ENCODE measurements around the gene CCNE1.

DNA sequence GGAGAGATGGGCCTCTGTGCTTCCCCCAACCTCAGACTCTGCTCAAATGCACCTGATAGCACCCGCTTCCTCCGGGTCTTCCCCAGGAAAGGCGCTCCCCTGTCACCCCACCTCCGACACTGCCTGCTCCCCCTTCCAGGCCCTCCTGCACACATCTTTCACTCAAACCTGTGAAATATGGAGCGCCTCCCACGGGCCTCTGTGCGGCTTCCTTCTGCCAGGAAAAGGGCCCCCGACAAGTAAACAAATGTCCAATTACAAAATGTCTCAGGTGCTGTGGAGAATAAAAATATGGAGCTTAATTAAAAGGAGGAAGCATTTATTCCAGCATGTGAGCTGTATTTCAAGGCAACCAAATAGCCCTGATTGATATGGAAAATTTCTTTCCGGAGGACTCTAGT lies 15.6 kb upstream of the CCNE1 start:
- TF ChIP-seq CTCF (IDR thresholded peaks at IDR 0.05 in 4 of 5, conservative IDR thresholded peaks at IDR 0.05 in 1 of 5) (no peak), POLR2A (IDR thresholded peaks at IDR 0.05) (no peak)
